CD14-positive monocyte (primary cell): ENCODE measurements around the gene ESPN. TPM values are rescaled to one million over a fixed set of nuclear protein-coding genes. Genes with fewer than 3 reads are reported as not detected.

ENCODE experiments used
- DNase-seq, 3 donors: peaks; one replicate each; pipeline ENCODE4 v3.0.0-alpha.2; 2011 to 2022
- H2AFZ ChIP-seq: 2 replicates; pipeline ENCODE4 v1.6.0; 2012; ENCODE audit warnings: mild to moderate bottlenecking, low read depth, low read length, inconsistent platforms; ENCODE audit not compliant: insufficient read depth, poor library complexity, severe bottlenecking
- H3K27ac ChIP-seq, 2 donors: 1 replicate in 1 of 2; 2 replicates in 1 of 2; pipeline ENCODE4 v1.5.1; 2012 to 2013; ENCODE audit warnings: low read length in 2 of 2, control low read depth in 1 of 2, inconsistent platforms in 1 of 2, low read depth in 1 of 2, mild to moderate bottlenecking in 1 of 2
- H3K27me3 ChIP-seq, 2 donors: one replicate each; pipeline versions ENCODE4 v1.6.0 to v1.6.1; 2011 to 2013; ENCODE audit warnings: low read length in 2 of 2; ENCODE audit not compliant: control insufficient read depth in 2 of 2, insufficient read depth in 2 of 2
- H3K36me3 ChIP-seq, 2 donors: replicated peaks in 1 of 2; 1 replicate in 1 of 2; 2 replicates in 1 of 2; pipeline versions ENCODE4 v1.5.1 to v1.6.1; 2012 to 2013; ENCODE audit warnings: low read length in 2 of 2, control low read depth in 1 of 2, inconsistent platforms in 1 of 2, mild to moderate bottlenecking in 1 of 2; ENCODE audit not compliant: insufficient read depth in 2 of 2, control insufficient read depth in 1 of 2
- H3K4me1 ChIP-seq, 2 donors: 1 replicate in 1 of 2; 2 replicates in 1 of 2; pipeline versions ENCODE4 v1.5.1 to v1.6.1; 2012 to 2013; ENCODE audit warnings: low read length in 2 of 2, control low read depth in 1 of 2, inconsistent platforms in 1 of 2, mild to moderate bottlenecking in 1 of 2, moderate library complexity in 1 of 2; ENCODE audit not compliant: insufficient read depth in 2 of 2, control insufficient read depth in 1 of 2
- H3K4me2 ChIP-seq: replicated peaks from 2 replicates; pipeline ENCODE3; 2012; ENCODE audit warnings: low read length, moderate library complexity, mild to moderate bottlenecking; ENCODE audit not compliant: poor library complexity, severe bottlenecking; ENCODE audit errors: extremely low read depth
- H3K4me3 ChIP-seq, 3 experiments: fragments of 200-600 bp in 1 of 3; sonication (generic) in 1 of 3; replicated peaks in 1 of 3; 1 replicate in 2 of 3; 2 replicates in 1 of 3; pipeline ENCODE4 v1.5.1; 2011 to 2013; ENCODE audit warnings: low read length in 3 of 3, mild to moderate bottlenecking in 3 of 3, control low read depth in 2 of 3, low read depth in 2 of 3, inconsistent platforms in 1 of 3, moderate library complexity in 1 of 3
- H3K79me2 ChIP-seq: 2 replicates; pipeline ENCODE4 v1.6.0; 2012; ENCODE audit warnings: mild to moderate bottlenecking, control low read depth, inconsistent platforms, low read length, moderate library complexity; ENCODE audit not compliant: insufficient read depth
- H3K9ac ChIP-seq: 2 replicates; pipeline ENCODE4 v1.6.0; 2017; ENCODE audit warnings: low read length, mild to moderate bottlenecking; ENCODE audit not compliant: insufficient read depth, poor library complexity, severe bottlenecking
- H3K9me3 ChIP-seq, 2 donors: replicated peaks in 1 of 2; 1 replicate in 1 of 2; 2 replicates in 1 of 2; pipeline versions ENCODE4 v1.5.1 to v1.6.1; 2012 to 2013; ENCODE audit warnings: low read length in 2 of 2, control low read depth in 1 of 2; ENCODE audit not compliant: control insufficient read depth in 1 of 2, insufficient read depth in 1 of 2
- H4K20me1 ChIP-seq: 2 replicates; pipeline ENCODE4 v1.6.0; 2012; ENCODE audit warnings: mild to moderate bottlenecking, low read length, control low read depth, moderate library complexity; ENCODE audit not compliant: insufficient read depth
- H3K27ac Mint-ChIP-seq, 7 donors: one replicate each; pipeline ENCODE4 v1.8.0; 2020; ENCODE audit warnings: mild to moderate bottlenecking in 7 of 7, mixed read lengths in 7 of 7, moderate library complexity in 6 of 7, inconsistent platforms in 2 of 7
- H3K27me3 Mint-ChIP-seq, 3 donors: one replicate each; pipeline ENCODE4 v1.8.0; 2021 to 2022; ENCODE audit warnings: low read depth in 3 of 3, mild to moderate bottlenecking in 3 of 3, mixed read lengths in 3 of 3, moderate library complexity in 3 of 3, inconsistent platforms in 1 of 3
- H3K36me3 Mint-ChIP-seq, 2 donors: one replicate each; pipeline ENCODE4 v1.8.0; 2020; ENCODE audit warnings: mixed read lengths in 2 of 2, inconsistent platforms in 1 of 2, mild to moderate bottlenecking in 1 of 2
- H3K4me1 Mint-ChIP-seq: one replicate; pipeline ENCODE4 v1.8.0; 2020; ENCODE audit warnings: mild to moderate bottlenecking, mixed read lengths
- H3K4me3 Mint-ChIP-seq, 2 donors: one replicate each; pipeline ENCODE4 v1.8.0; 2020; ENCODE audit warnings: mild to moderate bottlenecking in 2 of 2, mixed read lengths in 2 of 2, moderate library complexity in 1 of 2
- H3K9me3 Mint-ChIP-seq, 7 donors: one replicate each; pipeline ENCODE4 v1.8.0; 2020 to 2022; ENCODE audit warnings: mixed read lengths in 7 of 7, mild to moderate bottlenecking in 6 of 7, moderate library complexity in 6 of 7, inconsistent platforms in 2 of 7
- CTCF ChIP-seq: fragments of 200-600 bp; IDR thresholded peaks from one replicate; pipeline ENCODE4 v1.8.0; 2022; ENCODE audit warnings: antibody characterized with exemption, mild to moderate bottlenecking
- WGBS: methylation state at CpG from one replicate; pipeline ENCODE4 v1.1.5; 2013; ENCODE audit warnings: missing lambda C conversion rate; ENCODE audit not compliant: insufficient coverage; 5-methylcytosine and 5-hydroxymethylcytosine counted together
- intact Hi-C, 2 donors: fragments of 100-400 bp; cut with micrococcal nuclease; formaldehyde crosslinking; loops; one replicate each; pipeline versions ENCODE4 v1.15.0 to v1.15.1; 2023
- polyA plus RNA-seq, 3 donors: library from polyadenylated mRNA; depleted of rRNA in 1 of 3; unstranded in 2 of 3; stranded (reverse) in 1 of 3; fragments of 300-500 nt in 2 of 3; fragments of >200 nt in 1 of 3; fragmentation: Illumina TruSeq in 2 of 3; gene quantifications; 1 replicate in 2 of 3; 2 replicates in 1 of 3; pipeline ENCODE4 v1.2.3, GENCODE V29; 2012 to 2021

Gene ESPN
- polyA plus RNA-seq, 3 donors, result not detected

GRCh38 chr1:6496890-6497214, 72.3 kb downstream of the ESPN start:
- Histone ChIP-seq H3K27ac (no peak overlapping the region), H3K4me2 (no peak overlapping the region), H3K79me2 (no peaks in the 10 kb centered on the region), H3K4me1 (no peaks in the 10 kb centered on the region), H3K27me3 (peaks cover 7 to 42% of the 10 kb centered on the region in 2 donors), H4K20me1 (no peaks in the 10 kb centered on the region), H3K9me3 (peaks cover 0 to 4% of the 10 kb centered on the region in 2 donors), H3K4me3 (no peak overlapping the region), H3K9ac (no peak overlapping the region), H2AFZ (no peak overlapping the region), H3K36me3 (no peaks in the 10 kb centered on the region)
- intact Hi-C loops, result no loop called here
- WGBS, result 4% methylated on average over 13 of the region's 21 CpGs
- TF ChIP-seq CTCF, result no peak
- H3K4me3 Mint-ChIP-seq, result no peak overlapping the region
- peaks cover 6% of the 10 kb centered on the region for H3K4me1 Mint-ChIP-seq
- peaks cover 56 to 66% (median 58%) of the 10 kb centered on the region in 3 donors for H3K27me3 Mint-ChIP-seq
- DNase-seq, result no peak
- no peak overlapping the region for H3K27ac Mint-ChIP-seq
- peaks cover 0 to 3% of the 10 kb centered on the region in 2 donors for H3K36me3 Mint-ChIP-seq
- peaks cover 0 to 9% (median 2%) of the 10 kb centered on the region in 7 donors for H3K9me3 Mint-ChIP-seq

GRCh38 chr1:6497215-6497866, 72.8 kb downstream of the ESPN start:
- no peak overlapping the region for H3K27ac Mint-ChIP-seq
- TF ChIP-seq CTCF, result no peak
- H3K4me3 ChIP-seq, result no peak overlapping the region
- no peaks in the 10 kb centered on the region for H3K79me2 ChIP-seq
- no peaks in the 10 kb centered on the region for H4K20me1 ChIP-seq
- no peaks in the 10 kb centered on the region for H3K4me1 ChIP-seq
- intact Hi-C loops, result no loop called here
- H3K4me2 ChIP-seq, result peak overlapping the region; percentile 23
- H3K36me3 ChIP-seq, result no peaks in the 10 kb centered on the region
- H3K9ac ChIP-seq, result no peak overlapping the region
- peaks cover 0 to 3% of the 10 kb centered on the region in 2 donors for H3K36me3 Mint-ChIP-seq
- peaks cover 0 to 4% of the 10 kb centered on the region in 2 donors for H3K9me3 ChIP-seq
- no peak for DNase-seq
- H3K4me1 Mint-ChIP-seq, result peaks cover 6% of the 10 kb centered on the region
- H3K27me3 ChIP-seq, result peaks cover 7 to 39% of the 10 kb centered on the region in 2 donors
- peaks cover 0 to 9% (median 2%) of the 10 kb centered on the region in 7 donors for H3K9me3 Mint-ChIP-seq
- under 1% methylated on average over 71 of the region's 74 CpGs for WGBS
- H2AFZ ChIP-seq, result no peak overlapping the region
- H3K27me3 Mint-ChIP-seq, result peaks cover 51 to 61% (median 56%) of the 10 kb centered on the region in 3 donors
- H3K27ac ChIP-seq, result no peak overlapping the region
- peak overlapping the region; percentile 41 to 79 for H3K4me3 Mint-ChIP-seq
